Epithelial cell of esophagus (primary cell): ENCODE results near the gene ADGRB2.

Experiments used
- DNase-seq: peaks from one replicate; pipeline ENCODE4 v3.0.0; 2010; ENCODE audit warnings: low read depth
- H3K4me3 ChIP-seq: 2 replicates; pipeline ENCODE4 v1.5.1; 2011; ENCODE audit warnings: mild to moderate bottlenecking, low read length, control low read depth
- CTCF ChIP-seq: IDR thresholded peaks from 2 replicates; pipeline ENCODE4 v1.5.1; 2011; ENCODE audit warnings: low read depth, mild to moderate bottlenecking, low read length, control low read depth, inconsistent platforms; ENCODE audit not compliant: insufficient read depth; ENCODE audit errors: missing control alignments

Gene ADGRB2

GRCh38 chr1:31799895-31800673 is 35.9 kb upstream of the ADGRB2 start:
- H3K4me3 ChIP-seq, result no peak overlapping the region
- no peak for TF ChIP-seq CTCF
- DNase-seq, result no peak

GRCh38 chr1:31799196-31799894 is 35.2 kb upstream of the ADGRB2 start:
- no peak for TF ChIP-seq CTCF
- no peak overlapping the region for H3K4me3 ChIP-seq
- no peak for DNase-seq

- peak; percentile 89 for DNase-seq
Measured at GRCh38 chr1:31798433-31799195, 34.5 kb upstream of the ADGRB2 start.

GRCh38 chr1:31798086-31798432 is 33.9 kb upstream of the ADGRB2 start:
- H3K4me3 ChIP-seq, result no peak overlapping the region
- no peak for DNase-seq
- no peak for TF ChIP-seq CTCF

More at GRCh38 chr1:31798433-31799195, 34.5 kb upstream of the ADGRB2 start:
- TF ChIP-seq CTCF, result no peak
- no peak overlapping the region for H3K4me3 ChIP-seq

GRCh38 chr1:31797216-31797615 is 33.1 kb upstream of the ADGRB2 start:
- no peak for TF ChIP-seq CTCF
- no peak overlapping the region for H3K4me3 ChIP-seq
- no peak for DNase-seq

GRCh38 chr1:31796707-31797106 is 32.6 kb upstream of the ADGRB2 start:
- H3K4me3 ChIP-seq, result no peak overlapping the region
- DNase-seq, result no peak
- no peak for TF ChIP-seq CTCF
